ENCODE data around the gene FSIP1.

DNA sequence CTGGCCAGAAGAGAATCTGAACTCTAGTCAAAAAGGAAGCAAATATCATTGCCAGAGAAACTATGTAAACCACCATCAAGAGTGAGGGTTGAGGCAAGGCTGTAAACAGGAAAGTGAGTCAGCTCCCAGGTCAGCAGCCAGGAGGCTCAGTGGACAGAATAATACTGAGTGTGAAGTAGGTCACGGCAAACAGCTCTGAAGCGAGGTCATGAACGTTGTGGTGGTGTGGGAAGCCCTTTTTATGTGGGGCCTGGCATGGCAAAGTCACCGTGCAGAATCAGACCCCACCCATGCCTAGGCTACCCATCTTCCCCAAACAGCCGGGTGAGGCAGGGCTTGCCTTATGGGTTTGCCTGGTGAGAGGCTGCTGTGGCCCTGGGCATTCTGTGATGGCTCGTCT, 157.8 kb downstream of the FSIP1 start:
- TF ChIP-seq, protein P1, sequence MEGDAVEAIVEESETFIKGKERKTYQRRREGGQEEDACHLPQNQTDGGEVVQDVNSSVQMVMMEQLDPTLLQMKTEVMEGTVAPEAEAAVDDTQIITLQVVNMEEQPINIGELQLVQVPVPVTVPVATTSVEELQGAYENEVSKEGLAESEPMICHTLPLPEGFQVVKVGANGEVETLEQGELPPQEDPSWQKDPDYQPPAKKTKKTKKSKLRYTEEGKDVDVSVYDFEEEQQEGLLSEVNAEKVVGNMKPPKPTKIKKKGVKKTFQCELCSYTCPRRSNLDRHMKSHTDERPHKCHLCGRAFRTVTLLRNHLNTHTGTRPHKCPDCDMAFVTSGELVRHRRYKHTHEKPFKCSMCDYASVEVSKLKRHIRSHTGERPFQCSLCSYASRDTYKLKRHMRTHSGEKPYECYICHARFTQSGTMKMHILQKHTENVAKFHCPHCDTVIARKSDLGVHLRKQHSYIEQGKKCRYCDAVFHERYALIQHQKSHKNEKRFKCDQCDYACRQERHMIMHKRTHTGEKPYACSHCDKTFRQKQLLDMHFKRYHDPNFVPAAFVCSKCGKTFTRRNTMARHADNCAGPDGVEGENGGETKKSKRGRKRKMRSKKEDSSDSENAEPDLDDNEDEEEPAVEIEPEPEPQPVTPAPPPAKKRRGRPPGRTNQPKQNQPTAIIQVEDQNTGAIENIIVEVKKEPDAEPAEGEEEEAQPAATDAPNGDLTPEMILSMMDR (IDR thresholded peaks at IDR 0.05) = peak in 2 of 4 experiments; percentile 9 to 10
- no peak for TF ChIP-seq POLR2A (IDR thresholded peaks at IDR 0.05)

Measured in sigmoid colon (tissue), 3 donors.